Measurements from ENCODE around the gene BANK1. TPM values are rescaled to one million over a fixed set of nuclear protein-coding genes. Genes with fewer than 3 reads are reported as not detected.

BANK1 gene
- polyA plus RNA-seq, 1 of the 3 experiments (the other 2 are of a cell fraction) = not detected

DNA sequence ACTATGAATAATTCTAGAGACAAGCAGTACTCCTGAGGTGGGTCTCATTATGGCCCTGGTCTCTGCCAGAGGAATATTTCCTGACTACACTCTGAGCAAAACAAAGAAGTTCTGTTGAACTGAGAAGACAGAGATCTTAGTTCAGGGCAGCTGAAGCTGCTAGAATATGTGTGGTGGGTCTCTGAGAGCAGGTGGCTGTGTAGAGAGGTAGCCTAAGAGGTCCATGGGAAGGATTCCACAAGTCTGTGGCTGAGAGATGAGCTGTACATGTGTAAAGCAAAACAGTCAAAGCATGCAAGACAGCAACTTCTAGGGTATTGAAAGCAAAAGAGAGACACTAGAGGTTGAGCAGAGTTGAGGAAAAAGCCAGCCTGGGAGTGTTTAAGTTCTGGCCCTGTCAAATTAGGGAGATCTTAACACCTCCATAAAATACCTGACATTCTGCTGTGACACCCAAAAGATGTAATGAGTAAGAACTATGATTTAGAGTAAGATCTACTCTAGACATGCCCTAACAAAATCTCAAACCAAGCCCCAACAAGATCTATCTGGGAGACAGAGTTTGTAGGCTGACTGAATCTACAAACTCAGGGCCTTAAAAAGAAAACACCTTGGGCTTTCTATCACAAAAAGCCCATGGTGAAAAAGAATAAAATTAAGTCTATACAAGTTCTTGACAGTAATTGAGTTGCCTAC lies 274.4 kb downstream of the BANK1 start:
- TF ChIP-seq, protein P1, sequence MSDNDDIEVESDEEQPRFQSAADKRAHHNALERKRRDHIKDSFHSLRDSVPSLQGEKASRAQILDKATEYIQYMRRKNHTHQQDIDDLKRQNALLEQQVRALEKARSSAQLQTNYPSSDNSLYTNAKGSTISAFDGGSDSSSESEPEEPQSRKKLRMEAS (IDR thresholded peaks at IDR 0.05; ENCODE audit: low read depth) = no peak
- TF ChIP-seq GATA2 (CRISPR knock-in tag; IDR thresholded peaks at IDR 0.05) (no peak), PBX3 (IDR thresholded peaks at IDR 0.05) (no peak), POLR2AphosphoS5 (IDR thresholded peaks at IDR 0.05; ENCODE audit: low read depth, low read length) (no peak), FOSL2 (IDR thresholded peaks at IDR 0.05; ENCODE audit: borderline replicate concordance, low read depth) (no peak), TCF12 (IDR thresholded peaks at IDR 0.05) (no peak), SMC3 (IDR thresholded peaks at IDR 0.05; ENCODE audit: low read depth, low read length) (no peak), TEAD4 (IDR thresholded peaks at IDR 0.05; ENCODE audit: borderline replicate concordance, insufficient read depth) (no peak), FOXJ3 (CRISPR knock-in tag; IDR thresholded peaks at IDR 0.05) (no peak), CHD2 (IDR thresholded peaks at IDR 0.05; ENCODE audit: low read length, partially characterized antibody) (no peak)
- H3K27me3 ChIP-seq (ENCODE audit: insufficient read depth) = no peaks in the 10 kb centered on the region
- no peak overlapping the region for H3K27ac ChIP-seq (ENCODE audit: low read depth in 2 of 2, low read length in 1 of 2)
- H4K20me1 ChIP-seq (ENCODE audit: insufficient read depth) = no peaks in the 10 kb centered on the region
- H2AFZ ChIP-seq (ENCODE audit: low read depth) = no peak overlapping the region
- H3K4me3 ChIP-seq (ENCODE audit: low read depth in 2 of 2, low read length in 1 of 2) = no peak overlapping the region
- H3K79me2 ChIP-seq (ENCODE audit: insufficient read depth) = no peaks in the 10 kb centered on the region
- H3K4me2 ChIP-seq = no peak overlapping the region
- no peaks in the 10 kb centered on the region for H3F3A ChIP-seq (replicated peaks; ENCODE audit: insufficient read depth)
- H3K9me3 ChIP-seq = no peaks in the 10 kb centered on the region; the same call in 1 of the 2 replicates
- no peaks in the 10 kb centered on the region for H3K9me2 ChIP-seq
- POLR2A ChIA-PET = no interaction called here
- no peak for DNase-seq
- no peak overlapping the region for H3K9ac ChIP-seq
- H3K36me3 ChIP-seq (replicated peaks in 1 of 2; ENCODE audit: control insufficient read depth in 1 of 2, insufficient read depth in 2 of 2, low read length in 1 of 2) = no peaks in the 10 kb centered on the region
- no peaks in the 10 kb centered on the region for H3K4me1 ChIP-seq (ENCODE audit: control insufficient read depth in 1 of 2, insufficient read depth in 2 of 2, low read depth in 1 of 2, low read length in 1 of 2)
- CTCF ChIA-PET = no interaction called here

GRCh38 chr4:102076622-102077021 lies 286.1 kb downstream of the BANK1 start:
- H3K4me1 ChIP-seq (ENCODE audit: control insufficient read depth in 1 of 2, insufficient read depth in 2 of 2, low read depth in 1 of 2, low read length in 1 of 2) = no peaks in the 10 kb centered on the region
- WGBS (ENCODE audit: low lambda C conversion rate) = 30% methylated on average over 1 of the region's 1 CpG
- no peaks in the 10 kb centered on the region for H3K27me3 ChIP-seq (ENCODE audit: insufficient read depth)
- no peaks in the 10 kb centered on the region for H4K20me1 ChIP-seq (ENCODE audit: insufficient read depth)
- POLR2A ChIA-PET = no interaction called here
- H2AFZ ChIP-seq (ENCODE audit: low read depth) = no peak overlapping the region
- no peak overlapping the region for H3K4me3 ChIP-seq (ENCODE audit: low read depth in 2 of 2, low read length in 1 of 2)
- no peak for DNase-seq
- CTCF ChIA-PET = no interaction called here
- no peaks in the 10 kb centered on the region for H3K79me2 ChIP-seq (ENCODE audit: insufficient read depth)
- H3K36me3 ChIP-seq (replicated peaks in 1 of 2; ENCODE audit: control insufficient read depth in 1 of 2, insufficient read depth in 2 of 2, low read length in 1 of 2) = no peaks in the 10 kb centered on the region
- no peaks in the 10 kb centered on the region for H3F3A ChIP-seq (replicated peaks; ENCODE audit: insufficient read depth)
- H3K9ac ChIP-seq = no peak overlapping the region
- TF ChIP-seq TCF12 (IDR thresholded peaks at IDR 0.05) = no peak
- no peak for TF ChIP-seq GABPA (IDR thresholded peaks at IDR 0.05; ENCODE audit: low read depth)
- no peak for TF ChIP-seq TAF1 (IDR thresholded peaks at IDR 0.05; ENCODE audit: borderline replicate concordance, low read depth, low read length)
- TF ChIP-seq SIN3A (IDR thresholded peaks at IDR 0.05; ENCODE audit: borderline replicate concordance, low read depth, low read length) = no peak
- TF ChIP-seq SMC3 (IDR thresholded peaks at IDR 0.05; ENCODE audit: low read depth, low read length) = no peak
- TF ChIP-seq ELF1 (IDR thresholded peaks at IDR 0.05) = no peak
- no peak for TF ChIP-seq POLR2AphosphoS5 (IDR thresholded peaks at IDR 0.05; ENCODE audit: low read depth, low read length)
- H3K9me3 ChIP-seq = no peaks in the 10 kb centered on the region
- H3K4me2 ChIP-seq = no peak overlapping the region
- H3K27ac ChIP-seq (ENCODE audit: low read depth in 2 of 2, low read length in 1 of 2) = no peak overlapping the region
- no peaks in the 10 kb centered on the region for H3K9me2 ChIP-seq
